GM19328 (cell line): ENCODE data around the gene ESR1.

Experiments
- ATAC-seq: cut with Tn5 transposase; IDR thresholded peaks from one replicate; pipeline ENCODE4 v1.9.1; 2021; ENCODE audit warnings: mild to moderate bottlenecking, moderate library complexity; ENCODE audit not compliant: unreplicated experiment

The ESR1 gene

DNA sequence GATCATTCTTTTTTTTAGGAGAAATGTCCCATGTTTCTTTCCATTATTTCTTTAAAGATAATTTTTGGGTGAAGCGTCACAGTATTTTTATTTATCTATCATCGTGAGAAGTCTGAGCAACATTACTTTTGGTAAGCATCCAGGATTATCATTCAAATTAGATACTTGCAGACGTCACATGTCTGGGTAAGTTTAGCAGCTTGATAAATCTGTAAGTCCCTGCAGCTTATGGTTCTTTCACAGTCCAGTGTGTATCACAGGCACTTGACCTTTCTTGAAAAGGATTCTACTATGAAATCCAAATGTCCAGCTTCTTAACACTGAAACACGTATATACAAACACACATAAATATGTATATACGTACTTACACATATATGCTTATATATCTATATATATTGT is 359.4 kb downstream of the ESR1 start:
- no peak for ATAC-seq

GRCh38 chr6:152167641-152168603 is 360.4 kb downstream of the ESR1 start:
- no peak for ATAC-seq

GRCh38 chr6:152170313-152170701 is 362.8 kb downstream of the ESR1 start:
- no peak for ATAC-seq

GRCh38 chr6:152170702-152171667 is 363.5 kb downstream of the ESR1 start:
- ATAC-seq: peak; percentile 88

DNA sequence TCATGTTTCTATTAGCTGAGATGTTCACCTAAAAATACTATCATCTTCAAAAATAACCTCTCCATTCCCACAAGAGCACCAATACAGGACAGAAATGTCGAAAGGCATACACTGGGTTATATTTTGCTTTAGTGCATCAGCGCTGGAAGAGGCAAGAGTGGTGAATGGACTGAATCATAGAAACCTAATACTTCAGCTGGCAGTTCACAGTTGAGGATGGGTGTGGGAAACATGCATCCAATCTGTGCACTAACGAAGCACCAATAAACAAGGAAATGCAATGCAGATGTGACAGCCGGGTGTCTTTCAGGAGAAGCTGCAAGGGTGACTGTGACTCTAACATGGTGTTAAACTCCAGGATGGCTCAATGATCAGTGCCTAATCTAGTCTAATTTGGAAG is 365.8 kb downstream of the ESR1 start:
- no peak for ATAC-seq

DNA sequence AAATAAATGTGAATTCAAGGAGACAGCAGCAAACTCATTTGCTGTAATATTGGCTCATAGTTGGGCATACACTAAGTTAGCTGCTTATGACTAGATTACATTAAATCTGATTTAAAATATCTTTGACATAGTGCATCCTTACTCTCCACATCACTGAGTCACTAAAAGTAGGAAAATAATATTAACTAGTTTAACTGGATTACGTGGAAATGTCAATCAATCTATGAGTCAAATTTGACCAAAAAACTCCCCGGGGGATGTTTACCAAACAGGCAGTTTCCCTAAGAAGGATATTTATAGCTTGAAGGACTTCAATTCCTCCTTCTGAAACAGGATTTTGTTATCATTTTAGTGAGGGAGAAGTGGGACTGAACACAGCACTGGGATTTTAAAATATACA is 366.5 kb downstream of the ESR1 start:
- ATAC-seq: no peak

- ATAC-seq: no peak
Measured at GRCh38 chr6:152176268-152176667, 368.8 kb downstream of the ESR1 start.
